Stimulated activated CD4-positive, alpha-beta T cell treated with anti-CD3 and anti-CD28 coated beads, Interleukin-2, amount 100 ng/mL, for 4 hours (primary cell): ENCODE measurements around the gene HEYL.
A peak's percentile ranks its signal among the peaks of the same experiment; 100 is the strongest.

ENCODE experiments used
- DNase-seq: peaks from one replicate; pipeline ENCODE4 v3.0.0-alpha.2; 2020; ENCODE audit warnings: low read depth

HEYL gene

DNA sequence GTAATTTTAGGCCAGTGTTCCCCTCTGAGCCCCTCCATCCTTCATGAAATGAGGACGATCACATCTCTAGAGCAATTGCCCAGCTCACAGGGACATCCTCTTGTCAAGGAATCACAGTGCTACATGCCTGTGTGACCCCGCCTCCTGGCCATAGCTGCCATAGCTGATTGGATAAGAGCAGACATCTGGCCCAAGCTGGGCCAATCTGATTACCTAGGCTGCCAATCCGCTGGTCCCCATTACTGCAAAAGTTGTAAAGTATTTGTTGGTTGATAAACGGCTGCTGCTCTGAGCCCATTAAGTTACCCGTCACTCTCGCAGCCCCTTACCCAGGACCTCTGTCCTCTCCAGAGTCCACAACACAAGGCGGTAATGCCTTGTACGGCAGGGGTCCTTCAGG is 24.1 kb upstream of the HEYL start:
- no peak for DNase-seq

DNA sequence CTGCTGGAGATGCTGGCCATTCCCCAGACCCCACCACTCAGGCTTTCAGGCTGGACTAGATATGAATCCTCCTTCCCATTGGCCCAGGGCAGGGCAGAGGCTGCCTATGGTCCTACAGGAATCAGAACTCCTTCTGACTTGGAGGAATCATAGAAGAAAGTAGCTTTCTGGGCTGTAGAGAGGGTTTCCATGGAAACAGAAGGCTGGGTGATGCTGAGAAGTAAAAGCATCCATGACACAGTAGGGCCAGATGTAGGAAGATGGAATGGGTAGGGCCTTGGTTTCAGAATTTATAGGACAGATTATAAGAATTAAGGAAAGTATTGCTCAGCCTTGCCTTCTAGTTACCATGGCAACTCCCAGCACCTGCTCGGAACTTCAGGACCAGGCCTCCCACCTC is 23.4 kb upstream of the HEYL start:
- DNase-seq, result no peak

GRCh38 chr1:39659538-39659937 is 20.1 kb upstream of the HEYL start:
- no peak for DNase-seq

DNA sequence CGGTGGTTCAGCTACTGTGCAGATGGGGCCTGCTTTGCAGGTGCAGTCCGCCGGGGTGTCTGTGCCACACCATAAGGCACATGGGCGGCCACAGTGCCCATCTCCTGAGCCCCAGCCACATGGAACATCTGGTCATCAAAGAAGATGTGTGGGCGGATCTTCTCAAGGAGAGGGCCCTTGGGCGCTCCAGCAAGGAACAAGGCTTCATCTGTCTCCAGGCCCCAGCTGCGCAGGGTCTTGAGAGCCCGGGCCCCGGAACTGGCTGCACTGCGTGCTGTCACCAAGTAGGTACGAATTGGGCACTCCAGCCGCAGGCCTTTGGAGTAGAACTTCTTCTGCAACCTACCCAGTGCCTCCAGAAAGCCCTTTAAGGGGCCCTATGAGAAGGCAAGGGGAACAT is 19.7 kb upstream of the HEYL start:
- no peak for DNase-seq

- peak; percentile 34 for DNase-seq
Measured at GRCh38 chr1:39657923-39658485, 18.6 kb upstream of the HEYL start.

DNA sequence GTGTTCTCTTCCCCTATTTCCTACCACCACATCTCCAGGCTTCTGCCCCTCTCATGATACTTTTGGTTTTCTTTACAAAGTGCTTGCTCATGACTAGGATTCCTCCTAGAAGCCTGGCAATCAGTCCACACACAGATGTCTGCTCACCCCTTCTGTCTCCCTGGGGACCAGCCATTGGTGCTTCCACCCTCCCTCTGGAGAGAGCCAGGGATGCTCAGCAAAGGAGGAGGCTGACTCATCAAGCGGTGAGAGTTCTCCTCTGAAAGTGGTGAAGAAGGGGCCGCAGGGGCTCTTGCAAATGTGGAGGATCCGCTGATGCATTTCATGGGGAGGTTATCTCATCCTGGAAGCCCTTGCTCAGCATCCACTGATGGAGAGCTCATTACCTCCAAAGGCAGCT is 18.0 kb upstream of the HEYL start:
- no peak for DNase-seq

GRCh38 chr1:39656391-39656790 is 16.9 kb upstream of the HEYL start:
- DNase-seq, result no peak

GRCh38 chr1:39655578-39656268 is 16.3 kb upstream of the HEYL start:
- DNase-seq, result no peak

GRCh38 chr1:39654291-39654690 is 14.8 kb upstream of the HEYL start:
- no peak for DNase-seq

DNA sequence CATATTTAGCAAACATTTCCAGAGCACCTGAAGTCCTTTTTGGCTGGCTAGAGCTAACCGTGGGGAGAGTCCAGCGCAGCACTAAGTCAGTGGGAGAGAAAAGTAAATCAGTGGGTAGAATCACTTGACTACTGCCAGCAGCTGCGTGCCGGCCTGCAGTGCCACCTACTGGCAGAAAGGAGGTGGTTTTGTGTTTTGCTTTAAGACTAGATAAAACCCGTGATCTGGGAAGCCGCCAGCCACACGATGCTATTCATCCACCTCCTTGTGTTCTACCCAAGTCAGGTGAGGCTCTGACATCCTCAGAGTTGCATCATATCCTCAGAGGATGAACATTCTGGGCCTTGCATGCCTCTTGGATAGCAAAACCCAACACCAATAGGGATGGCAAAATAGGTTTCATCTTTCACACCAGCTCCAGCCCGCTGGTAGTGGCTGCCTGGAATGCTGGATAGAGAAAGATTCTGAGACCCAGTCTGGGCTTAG is 14.1 kb upstream of the HEYL start:
- DNase-seq, result peak; percentile 58

DNA sequence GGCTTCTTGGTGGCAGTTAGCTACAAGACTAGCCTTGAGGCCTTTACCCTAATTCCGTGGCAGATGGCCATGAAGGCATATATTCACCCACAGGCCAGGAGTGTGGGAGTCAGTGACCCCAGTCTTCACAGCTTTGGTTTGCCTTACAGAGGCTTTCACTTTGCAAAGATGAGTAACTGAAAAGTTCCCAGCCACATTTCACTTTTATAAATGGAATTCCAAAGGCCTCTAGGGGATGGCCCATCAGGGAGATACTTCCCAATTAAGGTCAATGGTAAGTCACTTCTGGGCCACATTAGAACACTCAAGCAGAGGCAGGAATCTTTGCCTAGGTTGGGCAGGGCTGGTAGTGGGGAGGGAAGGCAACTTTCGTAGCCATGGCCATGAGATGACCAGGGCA is 13.1 kb upstream of the HEYL start:
- DNase-seq, result no peak

- DNase-seq, result no peak
Measured at GRCh38 chr1:39652105-39652504, 12.7 kb upstream of the HEYL start.

DNA sequence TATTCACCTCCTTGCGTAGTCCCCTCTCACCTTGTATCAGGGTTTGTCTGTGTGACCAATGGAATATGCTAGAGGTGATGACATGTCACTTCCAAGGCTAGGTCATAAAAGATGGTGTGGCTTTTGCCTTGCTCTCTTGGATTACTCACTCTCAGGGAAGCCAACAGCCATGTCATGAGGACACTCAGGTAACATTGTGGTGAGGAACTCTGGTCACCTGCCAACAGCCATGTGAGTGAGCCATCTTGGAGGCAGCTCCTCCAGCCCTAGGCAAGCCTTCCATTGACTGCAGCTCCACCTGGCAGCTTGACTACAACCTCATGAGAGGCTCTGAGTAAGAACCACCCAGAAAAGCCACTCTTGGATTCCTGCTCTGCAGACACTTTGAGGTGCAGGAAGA is 11.0 kb upstream of the HEYL start:
- no peak for DNase-seq

DNA sequence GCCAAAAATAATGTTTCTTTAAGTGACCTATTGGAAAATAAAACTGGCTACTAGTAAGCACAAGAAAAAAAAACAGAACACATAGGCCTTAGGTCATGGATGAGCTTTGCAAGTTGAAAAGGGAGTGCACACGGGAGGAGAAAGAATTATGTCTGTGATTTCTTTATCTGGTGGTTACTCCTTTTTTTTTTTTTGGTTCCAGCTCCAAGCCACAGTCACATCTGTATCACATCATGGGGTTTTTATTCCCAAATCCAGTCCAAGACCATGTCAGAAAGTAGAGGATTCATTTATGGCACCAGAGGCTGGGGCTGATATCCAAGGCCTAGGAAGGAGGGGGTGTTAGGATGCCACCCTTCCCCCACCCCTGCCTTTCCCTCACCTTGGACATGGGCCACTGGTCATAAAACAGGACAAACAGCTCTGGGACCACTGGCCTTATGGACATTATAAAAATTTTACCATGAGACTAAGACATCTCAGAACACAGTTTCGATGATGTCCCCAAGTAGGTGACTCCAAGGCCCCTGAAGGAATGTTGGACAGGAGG is 10.3 kb upstream of the HEYL start:
- no peak for DNase-seq

- no peak for DNase-seq
Measured at GRCh38 chr1:39648496-39648895, 9.1 kb upstream of the HEYL start.

DNA sequence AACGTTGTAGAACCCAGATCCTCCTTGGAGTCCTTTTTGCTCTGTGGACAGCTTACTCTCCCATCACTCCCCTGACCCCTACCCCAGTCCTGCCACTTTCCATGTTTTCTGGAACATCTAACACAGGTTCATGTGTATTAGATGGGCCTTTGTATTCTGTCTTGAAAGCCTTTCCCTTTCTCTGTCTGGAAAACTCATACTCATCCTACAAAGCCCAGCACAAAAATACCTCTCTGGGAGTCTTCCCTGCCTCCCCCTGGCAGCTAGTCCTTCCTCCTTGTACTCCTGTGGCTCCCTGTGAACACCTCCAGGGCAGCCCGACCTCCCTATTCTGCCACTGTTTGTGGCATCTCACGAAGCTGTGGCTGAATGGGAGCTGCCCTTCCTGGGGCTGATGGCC is 7.8 kb upstream of the HEYL start:
- no peak for DNase-seq

GRCh38 chr1:39646232-39647081 is 7.0 kb upstream of the HEYL start:
- no peak for DNase-seq

GRCh38 chr1:39645411-39646043 is 6.1 kb upstream of the HEYL start:
- DNase-seq, result no peak

DNA sequence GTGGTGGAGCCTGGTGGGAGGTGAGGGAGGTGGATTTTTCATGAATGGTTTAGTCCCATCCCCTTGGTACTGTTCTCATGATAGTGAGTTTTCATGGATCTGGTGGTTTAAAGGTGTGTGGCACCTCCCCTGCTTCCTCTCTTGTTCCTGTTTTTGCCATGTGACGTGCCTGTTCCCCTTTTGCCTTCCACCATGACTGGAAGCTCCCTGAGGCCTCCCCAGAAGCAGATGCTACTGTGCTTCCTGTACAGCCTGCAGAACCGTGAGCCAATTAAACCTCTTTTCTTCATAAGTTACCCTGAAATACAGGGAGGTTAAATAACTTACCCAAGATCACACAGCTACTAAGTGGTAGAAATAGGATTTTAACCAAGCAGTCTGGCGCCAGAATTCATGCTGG is 4.3 kb upstream of the HEYL start:
- DNase-seq, result no peak

DNA sequence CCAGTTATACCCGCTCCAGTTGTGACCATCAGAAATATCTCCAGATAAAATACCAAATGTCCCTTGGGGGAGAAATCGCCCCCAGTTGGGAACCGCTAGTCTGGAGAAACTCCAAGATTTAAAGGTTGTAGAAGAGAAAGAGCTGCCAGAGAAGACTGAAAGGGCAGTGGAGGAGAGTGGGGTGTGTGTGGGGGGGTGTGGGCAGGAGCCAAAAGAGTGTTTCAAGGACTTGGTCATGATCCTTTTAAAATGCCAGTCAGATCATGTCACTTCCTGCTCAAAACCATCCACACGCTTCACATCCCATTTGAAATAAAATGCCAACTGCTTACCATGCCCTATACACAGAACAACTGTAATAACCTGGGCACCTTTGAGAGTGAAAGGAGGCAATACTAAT is 3.4 kb upstream of the HEYL start:
- DNase-seq, result no peak

DNA sequence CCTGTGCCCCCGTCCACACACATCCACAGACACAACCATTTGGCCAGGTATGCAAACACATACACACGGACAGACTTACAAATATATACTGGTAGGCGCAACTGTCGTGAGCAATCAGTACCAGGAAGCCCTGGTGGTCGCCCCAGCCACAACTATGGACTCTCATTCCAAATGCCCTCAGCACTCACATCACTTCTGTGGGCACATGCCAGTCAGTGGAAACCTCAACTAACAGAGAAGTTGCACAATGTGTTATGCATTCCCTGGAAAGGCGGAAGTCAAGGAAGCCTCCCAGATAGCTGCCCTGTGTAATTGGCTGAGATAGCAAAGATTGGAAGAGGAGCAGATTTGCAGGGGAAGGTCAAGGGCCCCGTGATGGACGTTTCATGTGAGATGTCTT is 1.4 kb upstream of the HEYL start:
- DNase-seq, result no peak

DNA sequence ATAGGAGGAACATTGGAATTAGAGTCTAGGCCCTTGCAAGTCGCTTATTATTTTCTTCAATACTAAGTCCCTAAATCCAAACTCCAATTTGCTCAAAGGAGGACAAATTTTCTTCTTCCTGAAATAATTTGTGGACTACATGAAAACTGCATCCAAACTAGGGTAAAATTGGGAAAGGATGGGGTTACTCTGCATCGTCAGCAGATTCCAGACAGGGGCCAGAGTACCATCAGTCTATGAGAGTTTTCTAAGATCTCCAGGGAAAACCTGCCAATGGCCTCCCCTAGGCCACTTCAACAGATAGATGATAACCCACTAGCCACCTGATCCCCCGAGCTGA is 508 bp downstream of the HEYL start:
- DNase-seq, result no peak

- DNase-seq, result no peak
Measured at GRCh38 chr1:39637361-39637760, 2.1 kb downstream of the HEYL start.
